CD4-positive, alpha-beta memory T cell (primary cell): ENCODE data around the gene NAA20. TPM values are rescaled to one million over a fixed set of nuclear protein-coding genes. Genes with fewer than 3 reads are reported as not detected.

Source experiments
- CTCF ChIA-PET: fragments of 350-600 bp; sonication (Branson Sonifier 250); formaldehyde crosslinking; loops from one replicate; lab custom pipeline; 2021; ENCODE audit warnings: inconsistent platforms; ENCODE audit not compliant: partially characterized antibody; lab: Charles Lee
- POLR2A ChIA-PET: fragments of 350-600 bp; sonication (Branson Sonifier 250); formaldehyde crosslinking; loops from one replicate; lab custom pipeline; 2021; ENCODE audit not compliant: partially characterized antibody; lab: Charles Lee
- DNase-seq, 5 donors: peaks; one replicate each; pipeline versions ENCODE4 v3.0.0 to v3.0.0-alpha.2; 2020 to 2022; ENCODE audit warnings: mixed read lengths in 1 of 5
- H3K27ac ChIP-seq: one replicate; pipeline ENCODE4 v1.7.0; 2013; ENCODE audit warnings: low read depth, low read length
- H3K27me3 ChIP-seq: 2 replicates; pipeline ENCODE4 v1.7.0; 2013; ENCODE audit warnings: mild to moderate bottlenecking, low read length, moderate library complexity; ENCODE audit not compliant: insufficient read depth
- H3K36me3 ChIP-seq: 2 replicates; pipeline ENCODE4 v1.7.0; 2013; ENCODE audit warnings: mild to moderate bottlenecking, low read length, moderate library complexity; ENCODE audit not compliant: insufficient read depth
- H3K4me1 ChIP-seq: 2 replicates; pipeline ENCODE4 v1.7.0; 2013; ENCODE audit warnings: mild to moderate bottlenecking, low read length, moderate library complexity; ENCODE audit not compliant: insufficient read depth
- H3K4me3 ChIP-seq, 2 donors: one replicate each; pipeline ENCODE4 v1.7.0; 2013; ENCODE audit warnings: low read length in 2 of 2, mild to moderate bottlenecking in 1 of 2
- H3K9me3 ChIP-seq, 2 donors: one replicate each; pipeline ENCODE4 v1.7.0; 2013; ENCODE audit warnings: low read length in 2 of 2, control low read depth in 1 of 2; ENCODE audit not compliant: control insufficient read depth in 1 of 2
- H3K27ac Mint-ChIP-seq, 7 donors: one replicate each; pipeline ENCODE4 v1.8.0; 2020 to 2021; ENCODE audit warnings: mixed read lengths in 7 of 7, mild to moderate bottlenecking in 6 of 7, inconsistent platforms in 3 of 7, moderate library complexity in 3 of 7
- H3K27me3 Mint-ChIP-seq, 2 donors: one replicate each; pipeline ENCODE4 v1.8.0; 2020 to 2021; ENCODE audit warnings: mixed read lengths in 2 of 2
- H3K36me3 Mint-ChIP-seq, 2 donors: one replicate each; pipeline ENCODE4 v1.8.0; 2020 to 2021; ENCODE audit warnings: mixed read lengths in 2 of 2, inconsistent platforms in 1 of 2, mild to moderate bottlenecking in 1 of 2
- H3K4me1 Mint-ChIP-seq, 4 donors: one replicate each; pipeline ENCODE4 v1.8.0; 2020 to 2021; ENCODE audit warnings: mixed read lengths in 4 of 4, mild to moderate bottlenecking in 1 of 4
- H3K4me3 Mint-ChIP-seq, 8 donors: one replicate each; pipeline ENCODE4 v1.8.0; 2020 to 2021; ENCODE audit warnings: mixed read lengths in 8 of 8, mild to moderate bottlenecking in 7 of 8, moderate library complexity in 6 of 8, inconsistent platforms in 3 of 8
- H3K9me3 Mint-ChIP-seq, 8 donors: one replicate each; pipeline ENCODE4 v1.8.0; 2020 to 2021; ENCODE audit warnings: mixed read lengths in 8 of 8, mild to moderate bottlenecking in 5 of 8, inconsistent platforms in 3 of 8, moderate library complexity in 1 of 8
- intact Hi-C: fragments of 100-400 bp; cut with micrococcal nuclease; formaldehyde crosslinking; loops from one replicate; pipeline ENCODE4 v1.15.1; 2023
- polyA plus RNA-seq, 2 donors: library from polyadenylated mRNA; unstranded; fragments of 300-500 nt; fragmentation: Illumina TruSeq; gene quantifications; one replicate each; pipeline ENCODE4 v1.2.3, GENCODE V29; 2021
- total RNA-seq, 2 experiments: library from RNA; stranded (reverse); gene quantifications; one replicate each; pipeline ENCODE4 v1.2.3, GENCODE V29; 2021

The NAA20 gene
- total and polyA plus RNA-seq, 4 experiments from 2014 or later: 32.5 to 116 (median 56.7) TPM

GRCh38 chr20:20073801-20074371 lies 56.7 kb downstream of the NAA20 start:
- intact Hi-C loops: no loop called here
- Histone ChIP-seq H3K27ac (no peak overlapping the region), H3K4me1 (no peaks in the 10 kb centered on the region), H3K9me3 (no peaks in the 10 kb centered on the region), H3K4me3 (no peak overlapping the region), H3K36me3 (no peaks in the 10 kb centered on the region), H3K27me3 (no peaks in the 10 kb centered on the region)
- peaks cover 11 to 16% of the 10 kb centered on the region in 2 donors for H3K27me3 Mint-ChIP-seq
- no peaks in the 10 kb centered on the region for H3K36me3 Mint-ChIP-seq
- no peak for DNase-seq
- no peak overlapping the region for H3K27ac Mint-ChIP-seq
- no peak overlapping the region for H3K4me3 Mint-ChIP-seq
- CTCF ChIA-PET: interaction anchor here (1.3 kb wide), 1 partner anchor 10 kb away, joined by 5 read pairs; no protein-coding TSS in a partner anchor
- POLR2A ChIA-PET: interaction anchor here (0.6 kb wide), 1 partner anchor 68 kb away, joined by 3 read pairs; no protein-coding TSS in a partner anchor
- no peaks in the 10 kb centered on the region for H3K9me3 Mint-ChIP-seq
- H3K4me1 Mint-ChIP-seq: no peaks in the 10 kb centered on the region

- ChIA-PET CTCF (no interaction called here), POLR2A (no interaction called here)
- Histone ChIP-seq H3K9me3 (no peaks in the 10 kb centered on the region), H3K36me3 (no peaks in the 10 kb centered on the region), H3K27ac (no peak overlapping the region), H3K27me3 (no peaks in the 10 kb centered on the region), H3K4me1 (no peaks in the 10 kb centered on the region), H3K4me3 (no peak overlapping the region)
- no peaks in the 10 kb centered on the region for H3K9me3 Mint-ChIP-seq
- no peak overlapping the region for H3K4me3 Mint-ChIP-seq
- intact Hi-C loops: no loop called here
- H3K4me1 Mint-ChIP-seq: no peaks in the 10 kb centered on the region
- no peak overlapping the region for H3K27ac Mint-ChIP-seq
- H3K36me3 Mint-ChIP-seq: no peaks in the 10 kb centered on the region
- DNase-seq: no peak
- H3K27me3 Mint-ChIP-seq: peaks cover 9 to 16% of the 10 kb centered on the region in 2 donors
Observed at GRCh38 chr20:20075032-20075431, 57.9 kb downstream of the NAA20 start.

GRCh38 chr20:20076297-20077065 lies 59.3 kb downstream of the NAA20 start:
- H3K4me3 ChIP-seq: no peak overlapping the region
- CTCF ChIA-PET: no interaction called here

GRCh38 chr20:20078041-20078440 lies 60.9 kb downstream of the NAA20 start:
- H3K4me1 Mint-ChIP-seq: no peaks in the 10 kb centered on the region
- Histone ChIP-seq H3K4me3 (no peak overlapping the region), H3K4me1 (no peaks in the 10 kb centered on the region), H3K36me3 (no peaks in the 10 kb centered on the region), H3K27me3 (no peaks in the 10 kb centered on the region), H3K27ac (no peak overlapping the region), H3K9me3 (no peaks in the 10 kb centered on the region)
- H3K36me3 Mint-ChIP-seq: no peaks in the 10 kb centered on the region
- intact Hi-C loops: no loop called here
- H3K9me3 Mint-ChIP-seq: no peaks in the 10 kb centered on the region
- CTCF ChIA-PET: no interaction called here
- H3K27ac Mint-ChIP-seq: no peak overlapping the region
- DNase-seq: no peak
- H3K4me3 Mint-ChIP-seq: no peak overlapping the region
- peaks cover 13 to 19% of the 10 kb centered on the region in 2 donors for H3K27me3 Mint-ChIP-seq
- POLR2A ChIA-PET: no interaction called here

More at GRCh38 chr20:20076297-20077065, 59.3 kb downstream of the NAA20 start:
- POLR2A ChIA-PET: no interaction called here
- H3K36me3 Mint-ChIP-seq: no peaks in the 10 kb centered on the region
- H3K4me3 Mint-ChIP-seq: no peak overlapping the region
- Histone ChIP-seq H3K27me3 (no peaks in the 10 kb centered on the region), H3K27ac (no peak overlapping the region), H3K9me3 (no peaks in the 10 kb centered on the region), H3K36me3 (no peaks in the 10 kb centered on the region), H3K4me1 (no peaks in the 10 kb centered on the region)
- H3K27me3 Mint-ChIP-seq: peaks cover 9 to 11% of the 10 kb centered on the region in 2 donors
- no peaks in the 10 kb centered on the region for H3K9me3 Mint-ChIP-seq
- intact Hi-C loops: no loop called here
- no peaks in the 10 kb centered on the region for H3K4me1 Mint-ChIP-seq
- H3K27ac Mint-ChIP-seq: no peak overlapping the region
- no peak for DNase-seq

GRCh38 chr20:20079102-20079784 lies 62.1 kb downstream of the NAA20 start:
- Mint-ChIP-seq H3K27me3 (peaks cover 9 to 19% of the 10 kb centered on the region in 2 donors), H3K4me3 (no peak overlapping the region), H3K36me3 (no peaks in the 10 kb centered on the region), H3K9me3 (no peaks in the 10 kb centered on the region), H3K4me1 (peaks cover 0 to 5% (median 4%) of the 10 kb centered on the region in 4 donors), H3K27ac (no peak overlapping the region)
- intact Hi-C loops: no loop called here
- no peak for DNase-seq
- ChIA-PET CTCF (no interaction called here), POLR2A (no interaction called here)
- no peak overlapping the region for H3K27ac ChIP-seq
- no peaks in the 10 kb centered on the region for H3K4me1 ChIP-seq
- H3K36me3 ChIP-seq: no peaks in the 10 kb centered on the region
- H3K27me3 ChIP-seq: no peaks in the 10 kb centered on the region
- no peaks in the 10 kb centered on the region for H3K9me3 ChIP-seq
- no peak overlapping the region for H3K4me3 ChIP-seq

Other genes with a start within 250 kb of the NAA20 start
- gene CRNKL1, start 35.1 kb downstream of the NAA20 start, total RNA-seq: 10 to 100 TPM; 30.0 to 32.9 TPM
- gene CRNKL1, start 35.1 kb downstream of the NAA20 start, polyA plus RNA-seq: 10 to 100 TPM; 10.4 to 16.1 TPM
- gene CFAP61, start 35.2 kb downstream of the NAA20 start, total RNA-seq: not detected
- not detected for gene CFAP61, start 35.2 kb downstream of the NAA20 start, polyA plus RNA-seq